ENCODE results near the gene PHC1.

The PHC1 gene

DNA sequence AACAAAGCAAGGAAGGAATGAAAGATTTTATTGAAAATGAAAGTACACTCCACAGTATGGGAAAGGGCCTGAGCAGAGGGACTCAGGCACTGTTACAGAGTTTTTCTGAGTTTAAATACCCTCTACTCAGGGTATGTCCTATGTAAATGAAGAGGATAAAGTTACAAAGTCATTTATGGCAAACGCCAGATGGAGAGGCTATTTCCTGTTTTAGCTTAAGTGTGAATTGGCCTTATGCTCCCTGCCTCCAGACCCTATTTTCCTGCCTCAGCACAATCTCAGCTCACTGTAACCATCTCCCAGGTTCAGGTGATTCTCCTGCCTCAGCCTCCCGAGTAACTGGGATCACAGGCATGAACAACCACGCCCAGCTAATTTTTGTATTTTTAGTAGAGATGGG is 6.8 kb upstream of the PHC1 start:
- no peak overlapping the region for H3K4me3 ChIP-seq (ENCODE audit: low read length)
- TF ChIP-seq, protein P1, sequence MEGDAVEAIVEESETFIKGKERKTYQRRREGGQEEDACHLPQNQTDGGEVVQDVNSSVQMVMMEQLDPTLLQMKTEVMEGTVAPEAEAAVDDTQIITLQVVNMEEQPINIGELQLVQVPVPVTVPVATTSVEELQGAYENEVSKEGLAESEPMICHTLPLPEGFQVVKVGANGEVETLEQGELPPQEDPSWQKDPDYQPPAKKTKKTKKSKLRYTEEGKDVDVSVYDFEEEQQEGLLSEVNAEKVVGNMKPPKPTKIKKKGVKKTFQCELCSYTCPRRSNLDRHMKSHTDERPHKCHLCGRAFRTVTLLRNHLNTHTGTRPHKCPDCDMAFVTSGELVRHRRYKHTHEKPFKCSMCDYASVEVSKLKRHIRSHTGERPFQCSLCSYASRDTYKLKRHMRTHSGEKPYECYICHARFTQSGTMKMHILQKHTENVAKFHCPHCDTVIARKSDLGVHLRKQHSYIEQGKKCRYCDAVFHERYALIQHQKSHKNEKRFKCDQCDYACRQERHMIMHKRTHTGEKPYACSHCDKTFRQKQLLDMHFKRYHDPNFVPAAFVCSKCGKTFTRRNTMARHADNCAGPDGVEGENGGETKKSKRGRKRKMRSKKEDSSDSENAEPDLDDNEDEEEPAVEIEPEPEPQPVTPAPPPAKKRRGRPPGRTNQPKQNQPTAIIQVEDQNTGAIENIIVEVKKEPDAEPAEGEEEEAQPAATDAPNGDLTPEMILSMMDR (conservative IDR thresholded peaks at IDR 0.05; ENCODE audit: low read depth, low read length) = no peak
- no peak for DNase-seq (ENCODE audit: low read depth)

DNA sequence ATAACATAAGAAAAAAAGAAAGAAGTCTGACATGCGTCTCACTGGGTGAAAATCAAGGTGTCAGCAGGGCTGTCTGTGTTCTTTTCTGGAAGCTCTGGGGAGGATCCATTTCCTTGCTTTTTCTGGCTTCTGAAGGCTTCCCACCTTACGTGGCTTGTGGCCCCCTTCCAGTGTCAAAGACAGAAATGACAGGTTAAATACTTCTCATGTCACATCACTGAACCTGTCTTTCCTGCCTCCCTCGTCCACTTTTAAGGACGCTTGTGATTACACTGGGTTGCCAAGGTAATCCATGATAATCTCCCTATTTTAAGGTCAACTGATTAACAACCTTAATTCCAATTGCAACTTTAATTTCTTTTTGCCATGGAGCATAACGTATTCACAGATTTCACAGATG is 4.6 kb upstream of the PHC1 start:
- H3K4me3 ChIP-seq (ENCODE audit: low read length) = no peak overlapping the region
- DNase-seq (ENCODE audit: low read depth) = no peak
- TF ChIP-seq, protein P1 (conservative IDR thresholded peaks at IDR 0.05; ENCODE audit: low read depth, low read length) = no peak

- H3K4me3 ChIP-seq (ENCODE audit: low read length) = no peak overlapping the region
- TF ChIP-seq, protein P1 (conservative IDR thresholded peaks at IDR 0.05; ENCODE audit: low read depth, low read length) = no peak
- no peak for DNase-seq (ENCODE audit: low read depth)
Measured at GRCh38 chr12:8911606-8912268, 2.6 kb upstream of the PHC1 start.

DNA sequence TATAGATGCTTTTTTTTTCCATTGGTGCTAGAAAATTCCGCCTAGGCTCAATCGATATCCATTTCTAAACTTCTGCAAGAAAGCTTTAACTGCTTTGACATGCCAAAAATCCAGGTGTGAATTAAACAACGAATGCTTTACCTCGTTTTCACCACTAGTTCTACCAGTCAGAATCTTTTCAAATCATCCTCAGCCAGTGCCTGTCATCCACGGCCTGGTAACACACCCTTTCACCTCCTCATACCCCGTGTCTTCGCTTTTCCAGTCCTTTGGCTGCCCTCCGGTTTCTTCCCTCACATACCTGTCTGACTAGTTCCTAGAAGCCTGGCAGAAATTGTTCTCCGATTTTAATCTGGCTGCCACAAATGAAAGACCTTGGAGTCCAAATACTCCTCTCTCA is 1.4 kb upstream of the PHC1 start:
- TF ChIP-seq, protein P1 (conservative IDR thresholded peaks at IDR 0.05; ENCODE audit: low read depth, low read length) = peak; percentile 15
- no peak for DNase-seq (ENCODE audit: low read depth)
- no peak overlapping the region for H3K4me3 ChIP-seq (ENCODE audit: low read length)

- H3K4me3 ChIP-seq (ENCODE audit: low read length) = peak overlapping the region; percentile 86
Measured at GRCh38 chr12:8913702-8914032, 642 bp upstream of the PHC1 start.

DNA sequence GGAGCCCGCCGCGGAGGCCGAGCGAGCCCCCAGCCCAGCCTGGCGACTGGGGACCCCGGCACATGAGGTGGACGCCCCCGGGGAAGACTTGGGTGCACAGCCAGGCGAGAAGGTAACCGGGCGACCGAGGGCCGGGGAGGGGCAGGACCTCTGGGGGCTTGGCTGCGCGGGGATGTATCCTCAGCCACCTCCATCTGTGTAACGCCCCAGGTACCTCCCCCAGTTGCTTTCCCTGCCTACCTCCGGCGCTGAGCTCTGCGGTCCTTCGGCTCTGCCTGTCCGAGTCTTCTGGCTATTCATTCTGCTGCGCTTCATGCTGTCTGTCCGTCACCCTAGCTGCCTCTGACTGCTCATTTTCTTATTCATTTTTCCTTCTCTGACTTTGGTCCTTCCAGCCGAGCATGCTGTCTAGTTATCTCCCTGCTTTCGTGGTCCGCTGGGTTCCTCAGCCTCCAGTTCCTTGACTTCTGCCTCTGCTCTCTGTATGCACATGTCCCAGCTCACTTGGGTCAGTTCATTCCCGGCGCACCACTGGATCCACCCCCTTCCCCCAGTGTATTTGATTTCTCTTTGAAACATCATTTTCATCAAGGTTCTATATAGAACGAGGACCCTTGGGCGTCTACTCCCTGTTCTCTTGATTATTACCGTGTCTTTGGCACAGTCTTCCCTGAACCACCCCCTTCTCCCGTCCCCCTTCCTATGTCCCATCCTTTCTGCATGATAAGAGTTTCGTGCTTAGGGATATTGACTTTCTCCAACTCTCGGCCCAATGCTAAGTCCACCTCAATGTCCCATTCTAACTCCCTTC is 612 bp downstream of the PHC1 start:
- H3K4me3 ChIP-seq (ENCODE audit: low read length) = peak overlapping the region; percentile 84
- TF ChIP-seq, protein P1 (conservative IDR thresholded peaks at IDR 0.05; ENCODE audit: low read depth, low read length) = no peak
- DNase-seq (ENCODE audit: low read depth) = no peak

More at GRCh38 chr12:8913702-8914032, 642 bp upstream of the PHC1 start:
- TF ChIP-seq, protein P1 (conservative IDR thresholded peaks at IDR 0.05; ENCODE audit: low read depth, low read length) = no peak
- DNase-seq (ENCODE audit: low read depth) = no peak

GRCh38 chr12:8916154-8916553 is 1.8 kb downstream of the PHC1 start:
- DNase-seq (ENCODE audit: low read depth) = no peak
- TF ChIP-seq, protein P1 (conservative IDR thresholded peaks at IDR 0.05; ENCODE audit: low read depth, low read length) = no peak
- no peak overlapping the region for H3K4me3 ChIP-seq (ENCODE audit: low read length)
